K562 (cell line): ENCODE data around the gene CRABP1.

Source experiments
- FOXA3 ChIP-seq, 2 experiments: fragments of 450-650 bp in 1 of 2; sonication (generic) in 1 of 2; formaldehyde crosslinking; IDR thresholded peaks in 1 of 2; conservative IDR thresholded peaks in 1 of 2; 2 replicates each; pipeline versions ENCODE4 v1.4.0 to v1.8.0; 2020 to 2022; ENCODE audit warnings: mild to moderate bottlenecking in 2 of 2, missing genetic modification reagents in 1 of 2
- NFE2L1 ChIP-seq: fragments of 450-650 bp; IDR thresholded peaks from 2 replicates; pipeline ENCODE4 v1.6.1; 2016; ENCODE audit warnings: missing genetic modification characterization, low read depth, mild to moderate bottlenecking, missing compliant biosample characterization, moderate library complexity, borderline replicate concordance
- SRSF1 ChIP-seq: fragments of 200-400 bp; formaldehyde crosslinking; IDR thresholded peaks from 2 replicates; pipeline ENCODE4 v1.6.1; 2017; ENCODE audit warnings: mild to moderate bottlenecking, low read depth, low read length, moderate library complexity
- TF ChIP-seq, protein P1 (sequence below): fragments of 250-450 bp; sonication (Bioruptor Pico); IDR thresholded peaks from 2 replicates; pipeline ENCODE4 v1.8.0; 2021; ENCODE audit warnings: mild to moderate bottlenecking, moderate library complexity
- TF ChIP-seq, protein P2 (sequence below), 3 experiments: IDR thresholded peaks in 2 of 3; conservative IDR thresholded peaks in 1 of 3; 2 replicates each; pipeline ENCODE4 v1.5.1; 2011 to 2012; ENCODE audit warnings: low read length in 3 of 3, mild to moderate bottlenecking in 3 of 3, control low read depth in 2 of 3, improper control_type of control experiment in 1 of 3, inconsistent platforms in 1 of 3, low read depth in 1 of 3, mixed read lengths in 1 of 3, moderate library complexity in 1 of 3; ENCODE audit not compliant: insufficient read depth in 2 of 3

DNA sequence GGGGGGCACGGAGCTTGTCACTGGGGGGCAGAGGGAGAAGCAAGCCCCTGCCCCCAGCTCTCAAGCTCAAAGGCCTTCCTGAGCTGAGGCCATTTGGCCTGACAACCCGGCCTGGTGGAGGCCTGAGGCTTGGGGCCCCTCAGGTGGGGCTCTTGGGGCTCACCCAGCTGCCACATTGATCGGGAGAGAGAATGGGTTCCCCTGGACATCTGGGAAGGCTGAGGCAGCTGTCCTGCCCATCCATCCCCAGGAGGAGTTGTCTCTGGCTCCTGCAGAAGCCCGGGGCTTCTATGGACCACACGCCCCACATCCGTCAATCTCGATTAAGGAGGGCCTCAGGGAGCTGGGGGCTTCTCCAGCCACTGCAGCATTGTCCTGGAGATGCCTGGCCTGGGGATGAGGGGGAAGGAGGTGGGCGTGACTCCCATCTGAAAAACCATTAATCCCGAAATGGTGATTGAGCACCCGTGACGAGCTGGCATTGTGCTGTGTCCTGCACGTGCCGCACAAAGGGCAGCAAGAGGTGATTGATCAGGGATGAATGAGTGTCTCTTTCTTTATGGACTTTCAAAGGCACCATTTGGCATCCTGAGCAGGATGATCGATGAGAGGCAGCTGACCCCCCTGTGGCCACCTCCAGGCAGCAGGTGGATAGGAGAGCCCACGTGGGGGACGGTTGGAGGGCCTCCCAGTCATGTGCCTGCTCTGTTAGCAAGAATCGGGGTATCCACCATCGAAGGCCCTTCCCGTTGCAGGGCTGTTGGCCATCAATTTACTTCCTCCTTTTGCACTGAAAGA, 17.2 kb upstream of the CRABP1 start:
- TF ChIP-seq, protein P1, sequence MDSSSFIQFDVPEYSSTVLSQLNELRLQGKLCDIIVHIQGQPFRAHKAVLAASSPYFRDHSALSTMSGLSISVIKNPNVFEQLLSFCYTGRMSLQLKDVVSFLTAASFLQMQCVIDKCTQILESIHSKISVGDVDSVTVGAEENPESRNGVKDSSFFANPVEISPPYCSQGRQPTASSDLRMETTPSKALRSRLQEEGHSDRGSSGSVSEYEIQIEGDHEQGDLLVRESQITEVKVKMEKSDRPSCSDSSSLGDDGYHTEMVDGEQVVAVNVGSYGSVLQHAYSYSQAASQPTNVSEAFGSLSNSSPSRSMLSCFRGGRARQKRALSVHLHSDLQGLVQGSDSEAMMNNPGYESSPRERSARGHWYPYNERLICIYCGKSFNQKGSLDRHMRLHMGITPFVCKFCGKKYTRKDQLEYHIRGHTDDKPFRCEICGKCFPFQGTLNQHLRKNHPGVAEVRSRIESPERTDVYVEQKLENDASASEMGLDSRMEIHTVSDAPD (CRISPR knock-in tag) = no peak
- TF ChIP-seq SRSF1 (no peak), FOXA3 (CRISPR knock-in tag; conservative IDR thresholded peaks at IDR 0.05 in 1 of 2, IDR thresholded peaks at IDR 0.05 in 1 of 2) (no peak), NFE2L1 (no peak)
- TF ChIP-seq, protein P2, sequence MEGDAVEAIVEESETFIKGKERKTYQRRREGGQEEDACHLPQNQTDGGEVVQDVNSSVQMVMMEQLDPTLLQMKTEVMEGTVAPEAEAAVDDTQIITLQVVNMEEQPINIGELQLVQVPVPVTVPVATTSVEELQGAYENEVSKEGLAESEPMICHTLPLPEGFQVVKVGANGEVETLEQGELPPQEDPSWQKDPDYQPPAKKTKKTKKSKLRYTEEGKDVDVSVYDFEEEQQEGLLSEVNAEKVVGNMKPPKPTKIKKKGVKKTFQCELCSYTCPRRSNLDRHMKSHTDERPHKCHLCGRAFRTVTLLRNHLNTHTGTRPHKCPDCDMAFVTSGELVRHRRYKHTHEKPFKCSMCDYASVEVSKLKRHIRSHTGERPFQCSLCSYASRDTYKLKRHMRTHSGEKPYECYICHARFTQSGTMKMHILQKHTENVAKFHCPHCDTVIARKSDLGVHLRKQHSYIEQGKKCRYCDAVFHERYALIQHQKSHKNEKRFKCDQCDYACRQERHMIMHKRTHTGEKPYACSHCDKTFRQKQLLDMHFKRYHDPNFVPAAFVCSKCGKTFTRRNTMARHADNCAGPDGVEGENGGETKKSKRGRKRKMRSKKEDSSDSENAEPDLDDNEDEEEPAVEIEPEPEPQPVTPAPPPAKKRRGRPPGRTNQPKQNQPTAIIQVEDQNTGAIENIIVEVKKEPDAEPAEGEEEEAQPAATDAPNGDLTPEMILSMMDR (IDR thresholded peaks at IDR 0.05 in 2 of 3, conservative IDR thresholded peaks at IDR 0.05 in 1 of 3; ENCODE audit: insufficient read depth in 2 of 3, low read depth in 1 of 3, low read length in 3 of 3) = no peak
